Kidney epithelial cell (primary cell): Measurements from ENCODE around the gene NFAT5. TPM values are rescaled to one million over a fixed set of nuclear protein-coding genes. Genes with fewer than 3 reads are reported as not detected.
"Not testable (repeated sequence)": the region's sequence is repeated elsewhere in the genome, so short reads cannot be mapped to it uniquely, and the experiment has no call there.

ENCODE experiments used
- DNase-seq: peaks from one replicate; pipeline ENCODE4 v3.0.0-alpha.2; 2010; ENCODE audit warnings: low read depth
- H3K27me3 ChIP-seq: 2 replicates; pipeline ENCODE4 v1.6.0; 2011; ENCODE audit warnings: low read length; ENCODE audit not compliant: control insufficient read depth, insufficient read depth
- H3K36me3 ChIP-seq: 2 replicates; pipeline ENCODE4 v1.5.1; 2011; ENCODE audit warnings: low read length; ENCODE audit not compliant: control insufficient read depth, insufficient read depth
- H3K4me3 ChIP-seq: 2 replicates; pipeline ENCODE4 v1.5.1; 2011; ENCODE audit warnings: low read depth, mild to moderate bottlenecking, control low read depth, low read length
- CTCF ChIP-seq: IDR thresholded peaks from 2 replicates; pipeline ENCODE4 v1.5.1; 2011; ENCODE audit warnings: mild to moderate bottlenecking, moderate library complexity, low read length, control low read depth, inconsistent platforms; ENCODE audit not compliant: insufficient read depth, poor library complexity, severe bottlenecking
- total RNA-seq: library from RNA; depleted of rRNA; stranded (reverse); fragments of >200 nt; gene quantifications from 2 replicates; pipeline ENCODE4 v1.2.3, GENCODE V29; 2015

The NFAT5 gene
- total RNA-seq, 1 donor from 2014 or later: 29.1 TPM

GRCh38 chr16:69534720-69535119 lies 31.0 kb upstream of the NFAT5 start:
- no peak for DNase-seq
- no peak for TF ChIP-seq CTCF
- H3K4me3 ChIP-seq: no peak overlapping the region
- no peaks in the 10 kb centered on the region for H3K36me3 ChIP-seq
- no peaks in the 10 kb centered on the region for H3K27me3 ChIP-seq

- Histone ChIP-seq H3K27me3 (no peaks in the 10 kb centered on the region), H3K36me3 (no peaks in the 10 kb centered on the region), H3K4me3 (no peak overlapping the region)
- no peak for DNase-seq
- TF ChIP-seq CTCF: no peak
Measured at GRCh38 chr16:69535123-69536050, 30.4 kb upstream of the NFAT5 start.

GRCh38 chr16:69537706-69538080 lies 28.1 kb upstream of the NFAT5 start:
- H3K27me3 ChIP-seq: no peaks in the 10 kb centered on the region
- DNase-seq: no peak
- H3K4me3 ChIP-seq: no peak overlapping the region
- no peaks in the 10 kb centered on the region for H3K36me3 ChIP-seq
- TF ChIP-seq CTCF: no peak

- TF ChIP-seq CTCF: no peak
- H3K36me3 ChIP-seq: no peaks in the 10 kb centered on the region
- no peaks in the 10 kb centered on the region for H3K27me3 ChIP-seq
- DNase-seq: no peak
- no peak overlapping the region for H3K4me3 ChIP-seq
Measured at GRCh38 chr16:69538808-69539207, 27.0 kb upstream of the NFAT5 start.

GRCh38 chr16:69542974-69543373 lies 22.8 kb upstream of the NFAT5 start:
- DNase-seq: no peak
- H3K36me3 ChIP-seq: no peaks in the 10 kb centered on the region
- no peaks in the 10 kb centered on the region for H3K27me3 ChIP-seq
- TF ChIP-seq CTCF: no peak
- H3K4me3 ChIP-seq: no peak overlapping the region

GRCh38 chr16:69544088-69544487 lies 21.7 kb upstream of the NFAT5 start:
- Histone ChIP-seq H3K36me3 (no peaks in the 10 kb centered on the region), H3K27me3 (no peaks in the 10 kb centered on the region), H3K4me3 (no peak overlapping the region)
- TF ChIP-seq CTCF: no peak
- no peak for DNase-seq

GRCh38 chr16:69546663-69547062 lies 19.1 kb upstream of the NFAT5 start:
- H3K36me3 ChIP-seq, DNase-seq, H3K27me3 ChIP-seq, H3K4me3 ChIP-seq: not testable (repeated sequence)
